ENCODE data around the gene GPBP1L1. TPM values are rescaled to one million over a fixed set of nuclear protein-coding genes. Genes with fewer than 3 reads are reported as not detected.
"Not testable (repeated sequence)": the region's sequence is repeated elsewhere in the genome, so short reads cannot be mapped to it uniquely, and the experiment has no call there.

GPBP1L1 gene
- total and polyA plus RNA-seq, 9 donors: 36.0 to 89.5 (median 78.7) TPM

DNA sequence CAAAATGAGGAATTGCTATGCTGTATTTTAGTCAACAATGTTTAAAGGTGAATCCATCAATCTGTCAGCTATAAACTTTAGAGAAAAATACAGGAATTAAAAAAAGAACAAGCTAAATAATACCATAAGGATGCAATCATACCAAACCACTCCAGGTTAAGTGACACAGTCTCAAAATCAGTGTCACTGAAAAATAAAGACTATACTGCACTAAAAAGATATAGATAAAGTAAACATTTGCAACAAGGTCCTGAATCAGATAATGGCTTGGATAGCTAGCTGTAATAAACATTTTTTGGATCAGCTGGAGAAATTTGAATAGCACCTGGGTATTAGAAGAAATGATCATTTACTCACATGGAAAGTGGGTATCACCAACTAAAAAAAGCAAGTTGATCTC is 7.8 kb downstream of the GPBP1L1 start:
- H3K27ac ChIP-seq: no peak overlapping the region
- no peaks in the 10 kb centered on the region for H3K27me3 ChIP-seq
- H3K9me3 ChIP-seq: no peaks in the 10 kb centered on the region
- H3K4me3 ChIP-seq: no peak overlapping the region
- no peak for DNase-seq
- no peaks in the 10 kb centered on the region for H3K36me3 ChIP-seq
- intact Hi-C loops (cut with DNase I): no loop called here
- peaks cover 7% of the 10 kb centered on the region for H3K4me1 ChIP-seq (ENCODE audit: insufficient read depth)
- TF ChIP-seq, protein P1, sequence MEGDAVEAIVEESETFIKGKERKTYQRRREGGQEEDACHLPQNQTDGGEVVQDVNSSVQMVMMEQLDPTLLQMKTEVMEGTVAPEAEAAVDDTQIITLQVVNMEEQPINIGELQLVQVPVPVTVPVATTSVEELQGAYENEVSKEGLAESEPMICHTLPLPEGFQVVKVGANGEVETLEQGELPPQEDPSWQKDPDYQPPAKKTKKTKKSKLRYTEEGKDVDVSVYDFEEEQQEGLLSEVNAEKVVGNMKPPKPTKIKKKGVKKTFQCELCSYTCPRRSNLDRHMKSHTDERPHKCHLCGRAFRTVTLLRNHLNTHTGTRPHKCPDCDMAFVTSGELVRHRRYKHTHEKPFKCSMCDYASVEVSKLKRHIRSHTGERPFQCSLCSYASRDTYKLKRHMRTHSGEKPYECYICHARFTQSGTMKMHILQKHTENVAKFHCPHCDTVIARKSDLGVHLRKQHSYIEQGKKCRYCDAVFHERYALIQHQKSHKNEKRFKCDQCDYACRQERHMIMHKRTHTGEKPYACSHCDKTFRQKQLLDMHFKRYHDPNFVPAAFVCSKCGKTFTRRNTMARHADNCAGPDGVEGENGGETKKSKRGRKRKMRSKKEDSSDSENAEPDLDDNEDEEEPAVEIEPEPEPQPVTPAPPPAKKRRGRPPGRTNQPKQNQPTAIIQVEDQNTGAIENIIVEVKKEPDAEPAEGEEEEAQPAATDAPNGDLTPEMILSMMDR (IDR thresholded peaks at IDR 0.05): no peak
- TF ChIP-seq POLR2A (IDR thresholded peaks at IDR 0.05): no peak
- TF ChIP-seq EP300 (IDR thresholded peaks at IDR 0.05): no peak

- H3K27me3 ChIP-seq: no peaks in the 10 kb centered on the region
- intact Hi-C loops (cut with DNase I): no loop called here
- TF ChIP-seq, protein P1 (IDR thresholded peaks at IDR 0.05): no peak
- TF ChIP-seq POLR2A (IDR thresholded peaks at IDR 0.05) (no peak), EP300 (IDR thresholded peaks at IDR 0.05) (no peak)
- H3K9me3 ChIP-seq: no peaks in the 10 kb centered on the region
- no peaks in the 10 kb centered on the region for H3K36me3 ChIP-seq
- no peak overlapping the region for H3K27ac ChIP-seq
- no peak for DNase-seq
- H3K4me3 ChIP-seq: no peak overlapping the region
- WGBS, 3 donors: 66 to 78% (median 76%) methylated on average over 3 of the region's 3 CpGs
- H3K4me1 ChIP-seq (ENCODE audit: insufficient read depth): peaks cover 7% of the 10 kb centered on the region
Measured at GRCh38 chr1:45677751-45678245, 8.5 kb downstream of the GPBP1L1 start.

DNA sequence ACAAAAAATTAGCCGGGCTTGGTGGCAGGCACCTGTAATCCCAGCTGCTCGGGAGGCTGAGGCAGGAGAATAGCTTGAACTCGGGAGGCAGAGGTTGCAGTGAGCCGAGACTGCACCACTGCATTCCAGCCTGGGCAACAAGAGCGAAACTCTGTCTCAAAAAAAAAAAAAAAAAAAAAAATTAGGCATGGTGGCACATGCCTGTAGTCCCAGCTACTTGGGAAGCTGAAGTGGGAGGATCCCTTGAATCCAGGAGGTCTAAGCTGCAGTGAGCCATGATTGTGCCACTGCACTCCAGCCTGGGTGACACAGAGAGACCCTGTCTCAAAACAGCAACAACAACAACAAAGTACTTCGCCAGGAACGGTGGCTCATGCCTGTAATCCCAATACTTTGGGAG is 9.8 kb downstream of the GPBP1L1 start:
- H3K4me1 ChIP-seq (ENCODE audit: insufficient read depth); H3K9me3 ChIP-seq; intact Hi-C loops (cut with DNase I); H3K4me3 ChIP-seq; H3K27ac ChIP-seq; H3K36me3 ChIP-seq; DNase-seq; H3K27me3 ChIP-seq: not testable (repeated sequence)
- WGBS, 3 donors: 88 to 91% (median 90%) methylated on average over 7 of the region's 7 CpGs

DNA sequence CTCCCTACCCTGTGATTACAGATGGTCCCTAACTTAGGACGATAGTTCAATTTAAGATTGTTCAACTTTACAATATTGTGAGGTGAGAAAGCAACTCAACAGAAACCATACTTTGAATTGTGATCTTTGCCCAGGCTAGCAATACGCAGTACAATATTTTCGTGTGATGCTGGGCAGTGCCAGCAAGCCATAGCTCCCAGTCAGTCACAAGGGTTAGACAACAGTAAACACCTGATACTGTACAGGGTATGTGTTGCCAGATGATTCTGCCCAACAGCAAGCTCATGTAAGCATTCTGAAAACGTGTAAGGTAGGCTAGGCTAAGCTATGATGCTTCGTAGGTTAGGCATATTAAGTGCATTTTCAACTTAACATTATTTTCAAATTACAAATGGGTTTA is 11.9 kb downstream of the GPBP1L1 start:
- Histone ChIP-seq H3K4me1 (ENCODE audit: insufficient read depth) (peaks cover 7% of the 10 kb centered on the region), H3K27me3 (no peaks in the 10 kb centered on the region), H3K4me3 (no peak overlapping the region), H3K27ac (no peak overlapping the region), H3K9me3 (no peaks in the 10 kb centered on the region), H3K36me3 (no peaks in the 10 kb centered on the region)
- WGBS, 3 donors: 82 to 83% (median 83%) methylated on average over 5 of the region's 5 CpGs
- intact Hi-C loops (cut with DNase I): no loop called here
- no peak for TF ChIP-seq EP300 (IDR thresholded peaks at IDR 0.05)
- TF ChIP-seq, protein P1 (IDR thresholded peaks at IDR 0.05): no peak
- no peak for TF ChIP-seq POLR2A (IDR thresholded peaks at IDR 0.05)
- DNase-seq: no peak

GRCh38 chr1:45673956-45674355 is 12.4 kb downstream of the GPBP1L1 start:
- Histone ChIP-seq H3K36me3 (no peaks in the 10 kb centered on the region), H3K27me3 (no peaks in the 10 kb centered on the region), H3K9me3 (no peaks in the 10 kb centered on the region), H3K4me1 (ENCODE audit: insufficient read depth) (peaks cover 3% of the 10 kb centered on the region), H3K27ac (no peak overlapping the region), H3K4me3 (no peak overlapping the region)
- no peak for DNase-seq
- TF ChIP-seq POLR2A (IDR thresholded peaks at IDR 0.05) (no peak), EP300 (IDR thresholded peaks at IDR 0.05) (no peak)
- TF ChIP-seq, protein P1 (IDR thresholded peaks at IDR 0.05): no peak
- intact Hi-C loops (cut with DNase I): no loop called here
- 96 to 98% (median 97%) methylated on average over 4 of the region's 4 CpGs for WGBS, 3 donors

Measured in ovary (tissue), 9 donors.